OCI-LY1 (cell line): ENCODE data around the gene RAD51B.
"Not testable (repeated sequence)": the region's sequence is repeated elsewhere in the genome, so short reads cannot be mapped to it uniquely, and the experiment has no call there.

ENCODE experiments used
- H2AFZ ChIP-seq: fragments of 200-600 bp; sonication (generic), shearing (Covaris generic); 2 replicates; pipeline ENCODE4 v1.6.0; 2014; ENCODE audit warnings: antibody characterized with exemption, mild to moderate bottlenecking, low read length
- H3F3A ChIP-seq: fragments of 200-600 bp; sonication (generic), shearing (Covaris generic); 2 replicates; pipeline ENCODE4 v1.6.0; 2014; ENCODE audit warnings: mild to moderate bottlenecking, antibody characterized with exemption, low read length, moderate library complexity; ENCODE audit not compliant: insufficient read depth
- H3K27ac ChIP-seq: fragments of 200-600 bp; sonication (generic); 2 replicates; pipeline ENCODE4 v1.5.1; 2014; ENCODE audit warnings: low read length, mixed run types, mild to moderate bottlenecking, low read depth; ENCODE audit not compliant: poor library complexity, severe bottlenecking
- H3K27me3 ChIP-seq: fragments of 200-600 bp; sonication (generic); 2 replicates; pipeline ENCODE4 v1.6.0; 2014; ENCODE audit warnings: antibody characterized with exemption, mild to moderate bottlenecking, low read length, moderate library complexity; ENCODE audit not compliant: insufficient read depth
- H3K36me3 ChIP-seq: fragments of 200-600 bp; sonication (generic); 2 replicates; pipeline ENCODE4 v1.6.1; 2014; ENCODE audit warnings: mild to moderate bottlenecking, antibody characterized with exemption, low read length, moderate library complexity, mixed read lengths; ENCODE audit not compliant: insufficient read depth
- H3K4me1 ChIP-seq: fragments of 200-600 bp; sonication (generic); 2 replicates; pipeline ENCODE4 v1.5.1; 2014; ENCODE audit warnings: mild to moderate bottlenecking, low read length, moderate library complexity; ENCODE audit not compliant: insufficient read depth, severe bottlenecking
- H3K4me2 ChIP-seq: fragments of 200-600 bp; sonication (generic), shearing (Covaris generic); 2 replicates; pipeline ENCODE4 v1.6.1; 2014; ENCODE audit warnings: low read length
- H3K4me3 ChIP-seq: fragments of 200-600 bp; sonication (generic); 2 replicates; pipeline ENCODE4 v1.5.1; 2014; ENCODE audit warnings: low read length, low read depth, mild to moderate bottlenecking, mixed read lengths; ENCODE audit not compliant: poor library complexity, severe bottlenecking
- H3K79me2 ChIP-seq: fragments of 200-600 bp; shearing (Covaris generic); 2 replicates; pipeline ENCODE4 v1.6.1; 2016; ENCODE audit warnings: mixed run types, low read length, mixed read lengths; ENCODE audit not compliant: insufficient read depth
- H3K9ac ChIP-seq: fragments of 200-600 bp; sonication (generic), shearing (Covaris generic); 2 replicates; pipeline ENCODE4 v1.6.1; 2014; ENCODE audit warnings: mild to moderate bottlenecking, low read length, mixed read lengths
- H3K9me2 ChIP-seq: fragments of 200-600 bp; sonication (generic), shearing (Covaris generic); 2 replicates; pipeline ENCODE4 v1.6.1; 2014; ENCODE audit warnings: low read depth, mild to moderate bottlenecking, low read length, mixed read lengths
- H3K9me3 ChIP-seq: fragments of 200-600 bp; shearing (Covaris generic); 2 replicates; pipeline ENCODE4 v1.6.1; 2014; ENCODE audit warnings: low read length, mixed read lengths
- H4K20me1 ChIP-seq: fragments of 200-600 bp; sonication (generic), shearing (Covaris generic); 2 replicates; pipeline ENCODE4 v1.6.0; 2016; ENCODE audit warnings: mild to moderate bottlenecking, low read length; ENCODE audit not compliant: insufficient read depth
- EZH2 ChIP-seq: fragments of 200-600 bp; sonication (generic), shearing (Covaris generic); IDR thresholded peaks from 2 replicates; pipeline ENCODE4 v1.8.0; 2017; ENCODE audit warnings: borderline replicate concordance, mixed run types, mild to moderate bottlenecking, antibody characterized with exemption, low read length, moderate library complexity, mixed read lengths
- TF ChIP-seq, protein P1 (sequence below): fragments of 200-600 bp; sonication (generic), shearing (Covaris generic); IDR thresholded peaks from 2 replicates; pipeline ENCODE4 v1.5.1; 2017; ENCODE audit warnings: mild to moderate bottlenecking, antibody characterized with exemption, low read length, moderate library complexity, mixed read lengths

The RAD51B gene

DNA sequence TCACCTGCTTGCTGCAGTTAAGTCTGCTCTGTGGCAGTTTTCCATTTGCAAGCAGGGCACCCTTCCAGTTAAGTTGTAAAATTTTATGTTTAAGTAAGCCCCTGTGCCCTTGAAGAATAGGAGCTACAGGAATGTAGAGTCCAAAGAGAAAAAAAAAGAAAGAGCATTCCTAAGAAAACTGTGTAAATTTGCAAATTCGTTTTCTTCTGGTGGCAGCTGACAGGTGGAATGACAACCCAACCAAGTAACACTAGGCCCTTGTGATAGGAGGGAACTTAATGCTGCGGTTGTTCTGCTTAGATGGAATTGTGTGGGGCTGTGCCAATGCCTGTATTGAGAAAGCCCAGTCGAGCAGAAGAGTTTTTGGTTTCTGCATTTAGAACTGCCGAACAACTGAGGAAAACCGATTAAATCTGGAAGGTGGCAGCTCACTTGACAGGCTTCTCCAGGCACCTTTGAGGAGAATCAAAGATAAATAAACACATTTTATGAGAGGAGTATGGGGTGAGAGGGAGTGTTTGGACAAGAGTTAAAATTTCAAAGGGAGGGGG, 280.0 kb downstream of the RAD51B start:
- H3K27ac ChIP-seq: no peak overlapping the region

DNA sequence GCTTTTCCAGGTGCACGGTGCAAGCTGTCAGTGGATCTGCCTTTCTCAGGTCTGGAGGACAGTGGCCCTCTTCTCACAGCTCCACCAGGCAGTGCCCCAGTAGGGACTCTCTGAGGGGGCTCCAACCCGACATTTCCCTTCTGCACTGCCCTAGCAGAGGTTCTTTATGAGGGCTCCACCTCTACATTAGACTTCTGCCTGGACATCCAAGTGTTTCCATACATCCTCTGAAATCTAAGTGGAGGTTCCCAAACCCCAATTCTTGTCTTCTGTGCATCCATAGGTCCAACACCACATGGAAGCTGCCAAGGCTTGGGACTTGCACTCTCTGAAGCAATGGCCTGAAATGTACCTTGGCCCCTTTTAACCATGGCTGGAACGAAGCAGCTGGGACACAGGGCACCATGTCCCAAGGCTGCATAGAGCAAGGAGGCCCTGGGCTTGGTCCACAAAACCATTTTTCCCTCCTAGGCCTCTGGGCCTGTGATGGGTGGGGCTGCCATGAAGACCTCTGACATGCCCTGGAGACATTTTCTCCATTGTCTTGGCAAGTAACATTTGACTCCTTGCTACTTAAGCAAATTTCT, 282.2 kb downstream of the RAD51B start:
- H3K4me3 ChIP-seq, H3K9ac ChIP-seq, H3K9me3 ChIP-seq: not testable (repeated sequence)

More for the DNA sequence above, 280.0 kb downstream of the RAD51B start:
- H3K4me3 ChIP-seq: no peak overlapping the region
- H3K4me1 ChIP-seq: no peaks in the 10 kb centered on the region
- no peak overlapping the region for H3K9ac ChIP-seq
- H3K9me2 ChIP-seq: no peaks in the 10 kb centered on the region
- TF ChIP-seq, protein P1, sequence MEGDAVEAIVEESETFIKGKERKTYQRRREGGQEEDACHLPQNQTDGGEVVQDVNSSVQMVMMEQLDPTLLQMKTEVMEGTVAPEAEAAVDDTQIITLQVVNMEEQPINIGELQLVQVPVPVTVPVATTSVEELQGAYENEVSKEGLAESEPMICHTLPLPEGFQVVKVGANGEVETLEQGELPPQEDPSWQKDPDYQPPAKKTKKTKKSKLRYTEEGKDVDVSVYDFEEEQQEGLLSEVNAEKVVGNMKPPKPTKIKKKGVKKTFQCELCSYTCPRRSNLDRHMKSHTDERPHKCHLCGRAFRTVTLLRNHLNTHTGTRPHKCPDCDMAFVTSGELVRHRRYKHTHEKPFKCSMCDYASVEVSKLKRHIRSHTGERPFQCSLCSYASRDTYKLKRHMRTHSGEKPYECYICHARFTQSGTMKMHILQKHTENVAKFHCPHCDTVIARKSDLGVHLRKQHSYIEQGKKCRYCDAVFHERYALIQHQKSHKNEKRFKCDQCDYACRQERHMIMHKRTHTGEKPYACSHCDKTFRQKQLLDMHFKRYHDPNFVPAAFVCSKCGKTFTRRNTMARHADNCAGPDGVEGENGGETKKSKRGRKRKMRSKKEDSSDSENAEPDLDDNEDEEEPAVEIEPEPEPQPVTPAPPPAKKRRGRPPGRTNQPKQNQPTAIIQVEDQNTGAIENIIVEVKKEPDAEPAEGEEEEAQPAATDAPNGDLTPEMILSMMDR: no peak
- no peak for TF ChIP-seq EZH2
- H2AFZ ChIP-seq: no peak overlapping the region
- H3K36me3 ChIP-seq: no peaks in the 10 kb centered on the region
- H3K4me2 ChIP-seq: no peak overlapping the region
- peaks cover 7% of the 10 kb centered on the region; the same call in 1 of the 2 replicates for H3K9me3 ChIP-seq
- no peaks in the 10 kb centered on the region for H4K20me1 ChIP-seq
- no peaks in the 10 kb centered on the region for H3F3A ChIP-seq
- H3K79me2 ChIP-seq: no peaks in the 10 kb centered on the region
- no peaks in the 10 kb centered on the region for H3K27me3 ChIP-seq

DNA sequence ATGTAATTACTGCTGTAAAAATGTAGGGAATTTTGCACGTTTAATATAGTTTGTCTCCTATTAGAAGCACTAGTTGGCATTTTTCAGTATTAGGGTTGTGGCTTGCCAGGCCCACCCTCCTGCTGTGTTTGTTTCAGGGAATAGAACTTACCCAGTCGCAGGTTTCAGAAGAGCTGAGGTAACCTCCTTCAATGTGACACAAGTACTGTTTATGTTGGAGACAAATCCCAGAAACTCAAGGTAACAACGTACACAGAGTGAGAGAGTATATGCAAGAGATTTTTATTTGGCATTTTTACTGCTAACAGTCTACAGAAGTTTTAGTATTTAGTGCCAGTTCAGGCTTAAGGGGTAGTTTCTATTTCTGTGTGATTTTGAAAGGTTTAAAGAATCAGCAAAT, 284.3 kb downstream of the RAD51B start:
- TF ChIP-seq EZH2: no peak
- TF ChIP-seq, protein P1: no peak
- no peak overlapping the region for H3K27ac ChIP-seq
- no peaks in the 10 kb centered on the region for H3K27me3 ChIP-seq
- no peak overlapping the region for H3K4me2 ChIP-seq
- no peaks in the 10 kb centered on the region for H4K20me1 ChIP-seq
- H3K9me2 ChIP-seq: no peaks in the 10 kb centered on the region
- no peak overlapping the region for H3K9ac ChIP-seq
- no peak overlapping the region for H3K4me3 ChIP-seq
- H3K9me3 ChIP-seq: peaks cover 4% of the 10 kb centered on the region; the same call in 1 of the 2 replicates
- H3K36me3 ChIP-seq: no peaks in the 10 kb centered on the region
- H3K79me2 ChIP-seq: no peaks in the 10 kb centered on the region
- no peak overlapping the region for H2AFZ ChIP-seq
- H3K4me1 ChIP-seq: no peaks in the 10 kb centered on the region
- no peaks in the 10 kb centered on the region for H3F3A ChIP-seq

More for the DNA sequence above, 282.2 kb downstream of the RAD51B start:
- not testable (repeated sequence) for H3K4me1 ChIP-seq, H3K27me3 ChIP-seq, H3K79me2 ChIP-seq, H3K4me2 ChIP-seq, H3F3A ChIP-seq, H3K9me2 ChIP-seq, H3K36me3 ChIP-seq, H4K20me1 ChIP-seq, H3K27ac ChIP-seq, H2AFZ ChIP-seq

DNA sequence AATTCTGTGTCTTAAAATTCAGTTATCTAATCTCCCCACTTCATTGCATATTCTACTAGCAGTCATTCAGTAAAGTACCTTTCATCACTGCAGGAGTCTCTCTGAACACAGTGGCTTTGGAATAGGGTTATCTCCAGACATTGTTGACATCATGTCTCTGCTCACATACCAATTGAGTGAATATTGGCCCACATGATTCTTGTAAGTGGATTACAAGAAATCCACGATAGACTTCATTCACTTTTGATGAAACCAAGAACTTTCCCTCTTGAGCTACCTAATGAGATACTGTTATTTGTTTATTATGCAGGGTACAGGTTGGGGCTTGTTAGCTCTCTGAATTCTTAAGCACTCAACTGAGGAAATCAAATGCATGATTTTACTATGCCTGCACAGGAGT, 284.9 kb downstream of the RAD51B start:
- Histone ChIP-seq H3K4me3 (no peak overlapping the region), H3K27ac (no peak overlapping the region), H3K36me3 (no peaks in the 10 kb centered on the region), H3K79me2 (no peaks in the 10 kb centered on the region), H3K9me2 (no peaks in the 10 kb centered on the region), H3K4me2 (no peak overlapping the region), H3F3A (no peaks in the 10 kb centered on the region), H3K4me1 (no peaks in the 10 kb centered on the region), H3K9me3 (peaks cover 4% of the 10 kb centered on the region; the same call in 1 of the 2 replicates), H4K20me1 (no peaks in the 10 kb centered on the region), H3K9ac (no peak overlapping the region), H3K27me3 (no peaks in the 10 kb centered on the region), H2AFZ (no peak overlapping the region)
- no peak for TF ChIP-seq EZH2
- TF ChIP-seq, protein P1: no peak
